Renal pelvis (tissue), 4 donors: ENCODE measurements around the gene SLC39A9. TPM values are rescaled to one million over a fixed set of nuclear protein-coding genes. Genes with fewer than 3 reads are reported as not detected.
A peak's percentile ranks its signal among the peaks of the same experiment; 100 is the strongest.
"Not testable (repeated sequence)": the region's sequence is repeated elsewhere in the genome, so short reads cannot be mapped to it uniquely, and the experiment has no call there.

ENCODE experiments used
- DNase-seq: peaks from one replicate; pipeline ENCODE4 v3.0.0-alpha.2; 2013
- polyA plus RNA-seq, 3 donors: library from polyadenylated mRNA; unstranded; fragments of 120-200 nt; gene quantifications; one replicate each; pipeline ENCODE4 v1.2.1, GENCODE V29; 2013; ENCODE audit not compliant: insufficient read length in 3 of 3

Gene SLC39A9
- polyA plus RNA-seq, 3 donors = 78.1 to 91.6 (median 80.0) TPM

DNA sequence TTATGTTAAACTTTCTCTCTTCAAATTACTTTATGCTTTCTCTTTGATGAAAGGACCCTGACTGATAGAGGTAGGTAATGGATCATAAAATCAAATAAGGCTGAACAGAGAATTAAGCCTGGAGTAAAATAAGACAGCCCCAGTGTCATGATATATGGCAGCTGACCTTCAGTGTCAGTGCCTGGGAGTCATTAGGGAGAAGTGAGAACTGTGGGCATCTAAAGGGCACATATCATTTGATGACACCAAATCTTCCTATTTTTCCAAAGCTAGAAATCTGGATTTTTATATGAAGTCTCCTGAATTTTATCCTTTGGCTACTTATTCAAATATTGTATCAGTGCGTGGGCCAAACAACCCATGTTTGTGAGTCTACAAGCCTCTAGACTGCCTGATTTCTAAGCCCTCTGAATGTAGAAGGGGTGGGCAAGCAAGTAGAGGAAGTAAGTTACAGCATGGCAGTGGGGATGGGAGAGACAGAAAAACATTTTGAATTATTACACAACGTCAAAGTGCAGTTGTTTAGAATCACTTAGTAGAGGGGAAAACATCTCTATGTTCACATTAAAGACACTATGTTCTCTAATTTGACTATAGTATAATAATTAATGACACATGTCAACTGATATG, 10.0 kb downstream of the SLC39A9 start:
- DNase-seq = peak; percentile 28

- DNase-seq = no peak
Measured at GRCh38 chr14:69413483-69413882, 15.0 kb downstream of the SLC39A9 start.

- not testable (repeated sequence) for DNase-seq
Measured at GRCh38 chr14:69416087-69416486, 17.6 kb downstream of the SLC39A9 start.

DNA sequence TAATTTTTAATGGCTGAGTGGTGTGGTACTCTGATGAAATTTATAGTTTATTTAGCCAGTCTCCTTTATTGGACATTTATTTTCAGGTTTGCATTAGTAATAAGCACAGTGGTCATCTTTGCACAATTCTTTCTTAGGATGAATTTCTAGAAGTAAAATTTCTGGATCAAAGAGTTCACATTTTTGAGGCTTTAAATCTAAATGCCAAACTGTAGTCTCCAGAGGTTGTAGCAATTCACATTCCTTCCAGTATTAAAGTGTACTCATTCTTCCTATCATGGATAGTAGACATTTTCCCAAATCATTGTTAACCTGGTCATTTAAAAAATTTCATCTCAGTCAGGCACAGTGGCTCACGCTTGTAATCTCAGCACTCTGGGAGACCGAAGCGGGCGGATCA, 24.8 kb downstream of the SLC39A9 start:
- no peak for DNase-seq

DNA sequence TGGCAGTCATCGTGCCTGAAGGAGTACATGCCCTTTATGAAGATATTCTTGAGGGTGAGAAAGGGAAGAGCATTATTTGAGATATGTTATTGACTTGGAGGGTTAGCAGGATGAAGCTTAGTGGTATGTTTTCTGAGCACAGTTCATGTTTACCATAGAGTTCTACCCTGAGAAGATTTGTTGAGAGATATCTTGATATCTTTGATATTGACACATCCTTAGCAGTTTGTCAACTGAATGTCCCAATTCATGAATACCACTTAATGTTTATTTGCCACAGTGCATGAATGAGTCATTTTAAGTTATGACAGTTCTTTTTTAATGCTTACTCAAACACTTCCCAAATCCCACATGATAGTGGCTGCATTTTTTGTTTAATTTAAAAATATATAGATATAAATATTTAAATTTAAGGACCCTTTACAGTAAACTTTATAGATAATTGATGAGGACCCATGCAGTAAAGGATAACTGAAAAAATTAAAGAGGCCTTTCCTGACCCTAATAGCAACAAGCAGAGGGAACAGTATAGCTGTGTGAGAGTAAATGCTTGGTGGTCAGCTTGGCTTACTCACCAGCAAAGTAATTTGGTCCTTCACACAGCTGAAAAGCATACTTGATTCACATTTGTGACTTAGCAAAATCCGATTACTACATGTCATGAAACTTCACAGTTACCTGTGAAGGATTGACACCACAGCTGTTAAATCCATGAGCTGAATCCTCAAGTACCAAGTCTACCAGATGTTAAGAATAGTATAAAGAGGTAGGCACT, 25.8 kb downstream of the SLC39A9 start:
- DNase-seq = no peak

DNA sequence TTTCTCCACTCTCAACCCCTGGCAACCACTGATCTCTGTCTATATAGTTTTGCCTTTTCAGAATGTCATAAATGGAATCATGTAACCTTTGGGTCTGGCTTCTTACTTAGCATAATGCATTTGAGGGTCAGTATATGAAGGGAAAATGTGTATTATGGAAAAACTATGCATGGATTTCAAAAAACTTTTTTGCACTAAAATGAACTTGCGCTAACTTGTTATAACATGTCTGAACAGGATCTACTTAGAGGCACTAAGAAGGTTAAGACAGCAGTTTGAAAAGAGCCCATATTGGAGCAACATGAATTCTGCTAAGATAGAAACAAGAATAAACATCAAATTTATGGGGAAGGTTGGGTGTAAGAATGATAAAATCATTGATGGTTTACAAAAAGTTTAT, 29.1 kb downstream of the SLC39A9 start:
- DNase-seq = no peak

DNA sequence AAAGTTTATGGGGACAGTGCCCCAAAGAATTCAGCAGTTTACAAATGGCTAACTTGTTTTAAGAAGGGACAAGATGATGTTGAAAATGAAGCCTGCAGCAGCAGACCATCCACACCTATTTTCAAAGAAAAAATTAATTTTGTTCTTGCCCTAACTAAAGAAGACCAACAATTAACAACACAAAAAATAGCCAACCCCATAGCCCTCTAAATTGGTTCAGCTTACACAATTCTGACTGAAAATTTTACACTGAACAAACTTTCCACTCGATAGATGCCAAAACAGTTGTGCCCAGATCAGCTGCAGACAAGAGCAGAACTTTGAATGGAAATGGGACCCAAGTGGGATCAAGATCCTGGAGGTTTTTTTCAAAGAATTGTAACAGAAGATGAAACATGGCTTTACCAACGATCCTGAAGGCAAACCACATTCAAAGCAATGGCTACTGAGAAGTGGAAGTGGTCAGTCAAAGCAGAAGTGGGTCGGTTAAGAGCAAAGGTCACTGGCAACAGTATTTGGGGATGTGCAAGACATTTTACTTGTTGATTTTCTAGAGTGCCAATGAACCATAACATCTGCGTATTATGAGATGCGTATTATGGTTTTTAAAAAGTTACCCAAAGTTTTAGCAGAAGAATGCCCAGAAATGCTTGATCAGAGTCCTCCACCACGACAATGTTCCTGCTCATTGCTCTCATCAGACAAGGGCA, 30.0 kb downstream of the SLC39A9 start:
- no peak for DNase-seq

GRCh38 chr14:69429643-69430042, 31.2 kb downstream of the SLC39A9 start:
- no peak for DNase-seq

- DNase-seq = no peak
Measured at GRCh38 chr14:69430306-69430939, 31.9 kb downstream of the SLC39A9 start.

DNA sequence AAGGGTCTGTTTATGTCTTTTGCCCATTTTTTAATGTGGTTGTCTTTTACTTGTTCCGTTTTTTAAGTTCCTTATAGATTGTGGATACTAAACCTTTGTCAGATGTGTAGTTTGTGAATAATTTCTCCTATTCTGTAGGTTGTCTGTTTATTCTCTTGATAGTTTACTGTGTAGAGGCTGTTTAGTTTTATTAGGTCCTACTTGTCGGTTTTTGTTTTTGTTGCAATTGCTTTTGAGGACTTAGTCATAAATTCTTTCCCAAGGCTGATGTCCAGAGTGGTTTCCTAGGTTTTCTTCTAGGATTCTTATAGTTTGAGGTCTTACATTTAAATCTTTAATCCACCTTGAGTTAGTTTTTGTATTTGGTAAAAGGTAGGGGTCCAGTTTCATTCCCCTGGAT, 33.9 kb downstream of the SLC39A9 start:
- DNase-seq = no peak

DNA sequence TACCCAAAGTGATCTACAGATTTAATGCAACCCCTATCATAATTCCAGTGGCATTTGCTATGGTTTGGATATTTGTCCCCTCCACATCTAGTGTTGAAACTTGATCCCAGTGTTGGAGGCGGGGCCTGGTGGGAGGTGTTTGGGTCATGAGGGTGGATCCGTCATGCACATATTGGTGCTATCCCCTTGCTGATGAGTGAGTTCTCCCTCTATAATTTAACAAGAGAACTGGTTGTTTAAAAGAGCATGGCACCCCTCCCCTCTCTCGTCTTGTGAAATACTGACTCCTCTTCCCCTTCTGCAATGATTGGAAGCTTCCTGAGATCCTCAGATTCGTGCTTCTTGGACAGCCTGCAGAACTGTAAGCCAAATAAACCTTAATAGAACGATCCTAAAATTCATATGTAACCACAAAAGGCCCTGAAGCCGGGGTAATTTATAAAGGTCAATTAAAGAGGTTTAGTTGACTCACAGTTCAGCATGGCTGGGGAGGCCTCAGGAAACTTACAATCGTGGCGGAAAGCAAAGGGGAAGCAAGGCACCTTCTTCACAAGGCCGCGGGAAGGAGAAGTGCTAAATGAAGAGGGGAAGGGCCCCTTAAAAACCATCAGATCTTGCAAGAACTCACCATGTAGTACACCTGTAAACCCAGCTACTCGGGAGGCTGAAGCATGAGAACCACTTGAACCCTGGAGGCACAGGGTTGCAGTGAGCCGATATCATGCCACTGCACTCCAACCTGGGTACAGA, 41.2 kb downstream of the SLC39A9 start:
- DNase-seq = no peak

DNA sequence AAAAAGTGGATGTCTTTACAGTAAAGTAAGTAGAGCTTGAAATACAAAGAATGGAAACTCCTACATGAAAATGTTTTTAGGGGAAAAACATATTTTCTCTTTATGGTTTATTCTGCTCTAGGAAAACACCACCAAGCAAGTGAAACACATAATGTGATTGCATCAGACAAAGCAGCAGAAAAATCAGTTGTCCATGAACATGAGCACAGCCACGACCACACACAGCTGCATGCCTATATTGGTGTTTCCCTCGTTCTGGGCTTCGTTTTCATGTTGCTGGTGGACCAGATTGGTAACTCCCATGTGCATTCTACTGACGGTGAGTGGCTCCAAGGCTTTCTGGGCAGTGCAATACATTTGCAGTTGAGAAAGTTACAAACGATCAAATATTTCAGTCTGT, 43.5 kb downstream of the SLC39A9 start:
- no peak for DNase-seq

DNA sequence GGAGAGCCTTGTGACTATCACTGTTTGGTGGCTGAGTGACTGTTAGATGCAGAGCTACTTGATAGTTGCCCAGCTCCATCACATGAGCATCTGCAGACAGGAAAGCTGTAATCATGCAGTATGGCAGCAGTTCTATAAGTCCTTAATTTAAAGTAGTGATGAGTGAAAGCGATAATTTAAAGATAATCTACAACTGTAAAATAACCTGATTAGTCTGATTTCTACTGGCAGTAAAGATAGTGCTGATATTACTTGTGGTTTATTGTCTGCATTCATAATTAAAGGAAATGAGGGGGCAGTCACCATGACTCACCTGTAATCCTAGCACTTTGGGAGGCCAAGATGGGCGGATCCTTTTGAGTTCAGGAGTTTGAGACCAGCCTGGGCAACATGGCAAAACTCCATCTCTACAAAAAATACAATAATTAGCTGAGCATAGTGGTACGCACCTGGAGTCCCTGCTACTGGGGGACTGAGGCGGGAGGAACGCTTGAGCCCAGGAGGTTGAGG, 44.9 kb downstream of the SLC39A9 start:
- DNase-seq = no peak

GRCh38 chr14:69449216-69449615, 50.7 kb downstream of the SLC39A9 start:
- DNase-seq = no peak

DNA sequence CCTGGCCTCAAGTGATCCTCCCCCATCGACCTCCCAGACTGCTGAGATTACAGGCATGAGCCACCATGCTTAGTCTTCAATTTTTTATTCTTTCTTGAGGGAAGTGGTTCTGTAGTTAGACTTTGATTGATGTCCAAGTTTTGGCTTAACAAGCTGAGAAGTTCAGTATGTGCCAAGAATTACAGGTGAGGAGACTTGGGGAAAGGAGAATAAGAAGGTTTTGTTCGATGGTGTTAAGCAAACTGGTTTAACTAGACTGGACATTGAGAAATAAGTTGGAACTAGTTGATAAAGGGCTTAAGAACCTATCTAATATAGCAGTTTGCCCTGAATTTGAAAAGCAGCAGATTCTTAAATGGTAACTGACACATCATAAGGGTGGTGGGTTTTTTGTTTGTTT, 53.4 kb downstream of the SLC39A9 start:
- DNase-seq = no peak

DNA sequence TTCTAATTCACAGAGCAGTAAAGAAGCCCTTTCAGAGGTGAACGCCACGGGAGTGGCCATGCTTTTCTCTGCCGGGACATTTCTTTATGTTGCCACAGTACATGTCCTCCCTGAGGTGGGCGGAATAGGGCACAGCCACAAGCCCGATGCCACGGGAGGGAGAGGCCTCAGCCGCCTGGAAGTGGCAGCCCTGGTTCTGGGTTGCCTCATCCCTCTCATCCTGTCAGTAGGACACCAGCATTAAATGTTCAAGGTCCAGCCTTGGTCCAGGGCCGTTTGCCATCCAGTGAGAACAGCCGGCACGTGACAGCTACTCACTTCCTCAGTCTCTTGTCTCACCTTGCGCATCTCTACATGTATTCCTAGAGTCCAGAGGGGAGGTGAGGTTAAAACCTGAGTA, 59.9 kb downstream of the SLC39A9 start:
- no peak for DNase-seq

GRCh38 chr14:69459122-69459521, 60.6 kb downstream of the SLC39A9 start:
- DNase-seq = no peak

DNA sequence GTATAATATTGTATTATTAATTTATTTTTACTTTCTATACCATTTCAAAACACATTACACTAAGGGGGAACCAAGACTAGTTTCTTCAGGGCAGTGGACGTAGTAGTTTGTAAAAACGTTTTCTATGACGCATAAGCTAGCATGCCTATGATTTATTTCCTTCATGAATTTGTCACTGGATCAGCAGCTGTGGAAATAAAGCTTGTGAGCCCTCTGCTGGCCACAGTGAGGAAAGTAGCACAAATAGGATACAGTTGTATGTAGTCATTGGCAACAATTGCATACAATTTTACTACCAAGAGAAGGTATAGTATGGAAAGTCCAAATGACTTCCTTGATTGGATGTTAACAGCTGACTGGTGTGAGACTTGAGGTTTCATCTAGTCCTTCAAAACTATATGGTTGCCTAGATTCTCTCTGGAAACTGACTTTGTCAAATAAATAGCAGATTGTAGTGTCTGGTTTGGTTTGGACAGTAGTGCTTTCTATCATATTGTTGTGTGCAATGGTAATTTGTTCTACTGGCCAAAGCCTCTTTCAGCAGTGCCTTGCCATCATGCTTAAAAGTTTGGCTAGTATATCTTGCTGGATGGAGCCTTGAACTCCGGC, 61.7 kb downstream of the SLC39A9 start:
- peak; percentile 76 for DNase-seq

- no peak for DNase-seq
Measured at GRCh38 chr14:69464379-69464778, 65.9 kb downstream of the SLC39A9 start.

- DNase-seq = no peak
Measured at GRCh38 chr14:69464829-69465228, 66.3 kb downstream of the SLC39A9 start.

DNA sequence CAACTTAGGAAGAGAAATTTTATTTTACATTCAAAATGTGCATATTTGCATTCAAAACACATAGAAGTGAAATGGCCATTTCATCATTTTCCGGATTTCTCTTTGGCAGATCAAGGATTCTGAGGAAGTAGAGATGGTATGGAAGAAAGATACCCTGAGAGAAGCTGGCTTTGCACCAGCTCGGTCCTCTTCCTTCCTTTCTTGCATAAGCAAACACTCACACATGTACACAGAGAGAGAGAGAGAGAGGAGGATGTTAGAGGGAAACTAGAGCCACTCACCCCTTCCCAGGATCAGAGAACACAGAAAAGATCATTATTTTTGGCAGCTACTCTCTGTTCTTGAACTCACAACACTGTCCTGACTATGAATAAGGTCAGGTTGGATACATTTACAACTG, 70.5 kb downstream of the SLC39A9 start:
- DNase-seq = no peak
